Mesendoderm (in vitro differentiated cells): Measurements from ENCODE around the gene EZH1.

Experiments used
- DNase-seq: peaks from one replicate; pipeline ENCODE4 v3.0.0; 2013
- H2AK5ac ChIP-seq: 2 replicates; pipeline ENCODE4 v1.6.1; 2013; ENCODE audit warnings: low read length, inconsistent platforms
- H2BK120ac ChIP-seq: 2 replicates; pipeline ENCODE4 v1.6.1; 2013; ENCODE audit warnings: low read depth, mild to moderate bottlenecking, low read length, moderate library complexity, mixed read lengths
- H2BK15ac ChIP-seq: replicated peaks from 2 replicates; pipeline ENCODE4 v1.6.1; 2013; ENCODE audit warnings: low read depth, mild to moderate bottlenecking, moderate library complexity
- H2BK5ac ChIP-seq: 2 replicates; pipeline ENCODE4 v1.6.1; 2013; ENCODE audit warnings: low read length, inconsistent platforms
- H3K18ac ChIP-seq: 2 replicates; pipeline ENCODE4 v1.6.1; 2013; ENCODE audit warnings: mild to moderate bottlenecking, low read length, mixed read lengths
- H3K23ac ChIP-seq: one replicate; pipeline ENCODE4 v1.6.1; 2013; ENCODE audit warnings: low read length
- H3K27ac ChIP-seq: 2 replicates; pipeline ENCODE4 v1.5.1; 2013; ENCODE audit warnings: low read depth, mild to moderate bottlenecking, inconsistent platforms, low read length, moderate library complexity
- H3K27me3 ChIP-seq: 2 replicates; pipeline ENCODE4 v1.6.1; 2013; ENCODE audit warnings: low read length, control low read depth, mild to moderate bottlenecking, inconsistent platforms; ENCODE audit not compliant: insufficient read depth, poor library complexity
- H3K36me3 ChIP-seq: 2 replicates; pipeline ENCODE4 v1.6.1; 2013; ENCODE audit warnings: low read length, inconsistent platforms; ENCODE audit not compliant: control insufficient read depth, insufficient read depth
- H3K4ac ChIP-seq: one replicate; pipeline ENCODE4 v1.6.1; 2013; ENCODE audit warnings: low read depth, mild to moderate bottlenecking, low read length, moderate library complexity
- H3K4me1 ChIP-seq: 2 replicates; pipeline ENCODE4 v1.6.1; 2013; ENCODE audit warnings: low read depth, low read length, inconsistent platforms; ENCODE audit not compliant: control insufficient read depth
- H3K4me2 ChIP-seq: 2 replicates; pipeline ENCODE4 v1.6.1; 2013; ENCODE audit warnings: low read length
- H3K4me3 ChIP-seq: 2 replicates; pipeline ENCODE4 v1.5.1; 2013; ENCODE audit warnings: mild to moderate bottlenecking, low read length
- H3K56ac ChIP-seq: one replicate; pipeline ENCODE4 v1.6.1; 2013; ENCODE audit warnings: low read length
- H3K79me1 ChIP-seq: 2 replicates; pipeline ENCODE4 v1.6.1; 2013; ENCODE audit warnings: low read length, inconsistent platforms
- H3K79me2 ChIP-seq: 2 replicates; pipeline ENCODE4 v1.6.1; 2013; ENCODE audit warnings: mild to moderate bottlenecking, low read length; ENCODE audit not compliant: control insufficient read depth, insufficient read depth
- H3K9ac ChIP-seq: 2 replicates; pipeline ENCODE4 v1.6.1; 2013; ENCODE audit warnings: low read length, inconsistent platforms
- H4K5ac ChIP-seq: one replicate; pipeline ENCODE4 v1.6.1; 2013; ENCODE audit warnings: low read length
- H4K8ac ChIP-seq: one replicate; pipeline ENCODE4 v1.6.1; 2013; ENCODE audit warnings: low read depth, mild to moderate bottlenecking, control low read depth, low read length, moderate library complexity
- WGBS: extraction: QIAGEN DNeasy Blood & Tissue Kit; methylation state at CpG from one replicate; pipeline ENCODE4 v1.1.7; 2013; ENCODE audit warnings: low lambda C conversion rate, missing lambda C conversion rate; ENCODE audit not compliant: insufficient coverage; ENCODE audit errors: extremely low coverage; 5-methylcytosine and 5-hydroxymethylcytosine counted together

Gene EZH1

GRCh38 chr17:42780851-42781638 lies 36.2 kb upstream of the EZH1 start:
- no peak overlapping the region for H2BK5ac ChIP-seq
- H4K5ac ChIP-seq = no peak overlapping the region
- no peaks in the 10 kb centered on the region for H3K79me2 ChIP-seq
- peak overlapping the region; percentile 67 for H3K9ac ChIP-seq
- peak overlapping the region; percentile 55 for H3K4me2 ChIP-seq
- DNase-seq = no peak
- H2AK5ac ChIP-seq = no peak overlapping the region
- no peak overlapping the region for H2BK120ac ChIP-seq
- H3K27ac ChIP-seq = no peak overlapping the region
- H3K4ac ChIP-seq = no peak overlapping the region
- no CpG with 5 or more reads among the region's 39 CpGs for WGBS
- H3K23ac ChIP-seq = no peak overlapping the region
- H4K8ac ChIP-seq = no peak overlapping the region
- peak overlapping the region; percentile 80 for H3K56ac ChIP-seq
- H3K79me1 ChIP-seq = no peaks in the 10 kb centered on the region
- H3K36me3 ChIP-seq = peaks cover 3% of the 10 kb centered on the region
- H2BK15ac ChIP-seq = no peak overlapping the region
- peaks cover 3% of the 10 kb centered on the region for H3K4me1 ChIP-seq
- no peak overlapping the region for H3K4me3 ChIP-seq
- H3K18ac ChIP-seq = no peak overlapping the region
- peaks cover 6% of the 10 kb centered on the region for H3K27me3 ChIP-seq

- H3K56ac ChIP-seq = peak within 1 kb of the TSS; percentile 80
- H4K5ac ChIP-seq = no peak within 1 kb of the TSS
- no peaks in the 10 kb centered on the region for H3K79me2 ChIP-seq
- peaks cover 3% of the 10 kb centered on the region for H3K4me1 ChIP-seq
- H3K4ac ChIP-seq = no peak within 1 kb of the TSS
- H3K36me3 ChIP-seq = peaks cover 5% of the 10 kb centered on the region
- H2BK120ac ChIP-seq = no peak within 1 kb of the TSS
- peak within 1 kb of the TSS; percentile 27 for H3K4me3 ChIP-seq
- no peak within 1 kb of the TSS for H3K23ac ChIP-seq
- no peak within 1 kb of the TSS for H3K18ac ChIP-seq
- peak; percentile 61 for DNase-seq
- peak within 1 kb of the TSS; percentile 69 for H3K9ac ChIP-seq
- no peak within 1 kb of the TSS for H2AK5ac ChIP-seq
- no peak within 1 kb of the TSS for H2BK15ac ChIP-seq
- H3K27me3 ChIP-seq = peaks cover 6% of the 10 kb centered on the region
- no CpG with 5 or more reads among the region's 65 CpGs for WGBS
- H3K4me2 ChIP-seq = peak within 1 kb of the TSS; percentile 79
- H4K8ac ChIP-seq = no peak within 1 kb of the TSS
- H3K79me1 ChIP-seq = no peaks in the 10 kb centered on the region
- no peak within 1 kb of the TSS for H3K27ac ChIP-seq
- H2BK5ac ChIP-seq = no peak within 1 kb of the TSS
Observed at GRCh38 chr17:42779936-42780850, 35.4 kb upstream of the EZH1 start, which contains the start of gene WNK4. Gene WNK4 (plus strand): TSS chr17:42780610. CDS start chr17:42780699, 89 bp downstream.

GRCh38 chr17:42779304-42779935 lies 34.6 kb upstream of the EZH1 start:
- no peak overlapping the region for H4K5ac ChIP-seq
- no peak overlapping the region for H3K56ac ChIP-seq
- H3K4ac ChIP-seq = no peak overlapping the region
- H2BK5ac ChIP-seq = no peak overlapping the region
- WGBS = no CpG with 5 or more reads among the region's 3 CpGs
- H3K23ac ChIP-seq = no peak overlapping the region
- H3K79me2 ChIP-seq = no peaks in the 10 kb centered on the region
- no peak overlapping the region for H3K9ac ChIP-seq
- peaks cover 3% of the 10 kb centered on the region for H3K4me1 ChIP-seq
- H3K36me3 ChIP-seq = peaks cover 5% of the 10 kb centered on the region
- H2BK15ac ChIP-seq = no peak overlapping the region
- H3K79me1 ChIP-seq = no peaks in the 10 kb centered on the region
- no peak overlapping the region for H3K27ac ChIP-seq
- H4K8ac ChIP-seq = no peak overlapping the region
- H3K27me3 ChIP-seq = peaks cover 6% of the 10 kb centered on the region
- no peak overlapping the region for H3K18ac ChIP-seq
- no peak overlapping the region for H3K4me3 ChIP-seq
- no peak overlapping the region for H2AK5ac ChIP-seq
- H2BK120ac ChIP-seq = no peak overlapping the region
- H3K4me2 ChIP-seq = no peak overlapping the region
- DNase-seq = no peak

- Histone ChIP-seq H3K27ac (no peak overlapping the region), H3K4me1 (peaks cover 5% of the 10 kb centered on the region), H3K36me3 (peaks cover 5% of the 10 kb centered on the region), H3K4me2 (no peak overlapping the region), H3K4ac (no peak overlapping the region), H3K4me3 (no peak overlapping the region), H2BK5ac (no peak overlapping the region), H2BK120ac (no peak overlapping the region), H3K18ac (no peak overlapping the region), H3K27me3 (peaks cover 6% of the 10 kb centered on the region), H3K56ac (no peak overlapping the region), H4K8ac (no peak overlapping the region), H2AK5ac (no peak overlapping the region), H3K79me1 (peaks cover 2% of the 10 kb centered on the region), H3K9ac (no peak overlapping the region), H4K5ac (no peak overlapping the region), H2BK15ac (no peak overlapping the region), H3K79me2 (no peaks in the 10 kb centered on the region), H3K23ac (no peak overlapping the region)
- DNase-seq = no peak
- WGBS = no CpG with 5 or more reads among the region's 5 CpGs
Observed at GRCh38 chr17:42778570-42778969, 33.7 kb upstream of the EZH1 start.

- Histone ChIP-seq H3K4me2 (no peak overlapping the region), H3K4me3 (no peak overlapping the region), H3K36me3 (peaks cover 5% of the 10 kb centered on the region), H3K27me3 (no peaks in the 10 kb centered on the region), H3K9ac (no peak overlapping the region), H3K18ac (no peak overlapping the region), H3K79me2 (no peaks in the 10 kb centered on the region), H3K79me1 (peaks cover 3% of the 10 kb centered on the region), H2BK5ac (no peak overlapping the region), H3K27ac (no peak overlapping the region), H2BK120ac (no peak overlapping the region), H3K23ac (no peak overlapping the region), H3K56ac (no peak overlapping the region), H3K4ac (no peak overlapping the region), H2BK15ac (no peak overlapping the region), H4K8ac (no peak overlapping the region), H4K5ac (no peak overlapping the region), H3K4me1 (peaks cover 5% of the 10 kb centered on the region), H2AK5ac (no peak overlapping the region)
- peak; percentile 33 for DNase-seq
- WGBS = no CpG with 5 or more reads among the region's 3 CpGs
Observed at GRCh38 chr17:42775534-42776098, 30.8 kb upstream of the EZH1 start.
